HCT116 (cell line): ENCODE measurements around the gene ARRDC5. TPM values are rescaled to one million over a fixed set of nuclear protein-coding genes. Genes with fewer than 3 reads are reported as not detected.

Experiments
- ATAC-seq: fragments of 200-7000 bp; cut with Tn5 transposase; 2 replicates; pipeline ENCODE4 v1.9.1; 2020; ENCODE audit warnings: mild to moderate bottlenecking, moderate library complexity
- BruUV-seq: library from RNA; stranded (reverse); fragments of 400-500 nt; replicated peaks from 2 replicates; lab custom pipeline; 2021; lab: Mats Ljungman, UMichigan
- CTCF ChIA-PET: fragments of 300-600 bp; sonication (Branson Sonifier 250); formaldehyde crosslinking; loops from one replicate; lab custom pipeline; 2021; ENCODE audit warnings: antibody characterized with exemption; lab: Charles Lee
- POLR2A ChIA-PET: fragments of 300-600, 350-600 bp; sonication (Branson Sonifier 250); formaldehyde crosslinking; loops from one replicate; lab custom pipeline; 2021; ENCODE audit warnings: antibody characterized with exemption; lab: Charles Lee
- RAD21 ChIA-PET, 2 experiments: fragments of 300-600 bp; sonication (Branson Sonifier 250); formaldehyde crosslinking; loops; one replicate each; lab custom pipeline; 2023; ENCODE audit warnings: low total read pairs in 2 of 2; ENCODE audit not compliant: uncharacterized antibody in 2 of 2, unreplicated experiment in 2 of 2, low non-redundant PET in 1 of 2; lab: Charles Lee
- DNase-seq: peaks from one replicate; pipeline ENCODE4 v3.0.0-alpha.2; 2010; ENCODE audit warnings: low read depth, low spot score
- H2AFZ ChIP-seq: fragments of 200-600 bp; shearing (Covaris generic), sonication (generic); 2 replicates; pipeline ENCODE4 v1.6.1; 2017; ENCODE audit warnings: low read depth, mixed run types, mixed read lengths, antibody characterized with exemption, low read length; ENCODE audit not compliant: poor library complexity, severe bottlenecking
- H3K27ac ChIP-seq: 2 replicates; pipeline ENCODE4 v1.5.1; 2012; ENCODE audit warnings: low read depth, low read length
- H3K27me3 ChIP-seq: fragments of 200-600 bp; sonication (generic); 2 replicates; pipeline ENCODE4 v1.6.1; 2016; ENCODE audit warnings: mixed run types, low read length, mixed read lengths; ENCODE audit not compliant: insufficient read depth
- H3K36me3 ChIP-seq, 2 experiments: fragments of 200-500 bp in 1 of 2; fragments of 200-600 bp in 1 of 2; sonication (Bioruptor generic) in 1 of 2; sonication (generic) in 1 of 2; 2 replicates each; pipeline versions ENCODE4 v1.5.1 to v1.6.1; 2014 to 2016; ENCODE audit warnings: low read length in 2 of 2, inconsistent platforms in 1 of 2, mixed read lengths in 1 of 2, mixed run types in 1 of 2; ENCODE audit not compliant: insufficient read depth in 2 of 2, control insufficient read depth in 1 of 2
- H3K4me1 ChIP-seq, 2 experiments: fragments of 200-600 bp in 1 of 2; sonication (generic) in 1 of 2; 2 replicates each; pipeline versions ENCODE4 v1.5.1 to v1.6.1; 2012 to 2017; ENCODE audit warnings: low read length in 2 of 2, inconsistent platforms in 1 of 2, mild to moderate bottlenecking in 1 of 2, mixed read lengths in 1 of 2, mixed run types in 1 of 2, moderate library complexity in 1 of 2; ENCODE audit not compliant: insufficient read depth in 2 of 2, control insufficient read depth in 1 of 2
- H3K4me2 ChIP-seq: fragments of 200-600 bp; sonication (generic); 2 replicates; pipeline ENCODE4 v1.6.1; 2017; ENCODE audit warnings: mixed run types, low read length, mixed read lengths
- H3K4me3 ChIP-seq, 2 experiments: fragments of 200-600 bp in 1 of 2; sonication (generic) in 1 of 2; replicated peaks in 1 of 2; 2 replicates each; pipeline ENCODE4 v1.5.1; 2011 to 2016; ENCODE audit warnings: low read length in 2 of 2, control low read depth in 1 of 2, low read depth in 1 of 2, mild to moderate bottlenecking in 1 of 2, mixed read lengths in 1 of 2, mixed run types in 1 of 2
- H3K79me2 ChIP-seq: fragments of 200-600 bp; sonication (generic); 2 replicates; pipeline ENCODE4 v1.6.1; 2017; ENCODE audit warnings: mild to moderate bottlenecking, mixed run types, low read length, moderate library complexity, mixed read lengths; ENCODE audit not compliant: insufficient read depth
- H3K9ac ChIP-seq: fragments of 200-600 bp; sonication (generic); 2 replicates; pipeline ENCODE4 v1.6.1; 2016; ENCODE audit warnings: low read length, mixed read lengths
- H3K9me2 ChIP-seq: fragments of 200-600 bp; sonication (generic), shearing (Covaris generic); 2 replicates; pipeline ENCODE4 v1.6.1; 2017; ENCODE audit warnings: mixed run types, mild to moderate bottlenecking, moderate library complexity; ENCODE audit not compliant: insufficient read depth
- H3K9me3 ChIP-seq, 2 experiments: fragments of 200-500 bp in 1 of 2; fragments of 200-600 bp in 1 of 2; sonication (Bioruptor generic) in 1 of 2; sonication (generic) in 1 of 2; 2 replicates each; pipeline ENCODE4 v1.6.1; 2014 to 2017; ENCODE audit warnings: low read length in 2 of 2, mixed read lengths in 2 of 2, inconsistent platforms in 1 of 2, low read depth in 1 of 2, mild to moderate bottlenecking in 1 of 2, mixed run types in 1 of 2, moderate library complexity in 1 of 2; ENCODE audit not compliant: control insufficient read depth in 1 of 2, insufficient read depth in 1 of 2
- H4K20me1 ChIP-seq: fragments of 200-600 bp; sonication (generic), shearing (Covaris generic); 2 replicates; pipeline ENCODE4 v1.6.1; 2017; ENCODE audit warnings: mixed run types, mild to moderate bottlenecking, moderate library complexity; ENCODE audit not compliant: insufficient read depth
- CBX3 ChIP-seq: IDR thresholded peaks from 2 replicates; pipeline ENCODE4 v1.6.1; 2012; ENCODE audit warnings: low read depth
- EGR1 ChIP-seq: IDR thresholded peaks from 2 replicates; pipeline ENCODE4 v1.6.1; 2012; ENCODE audit warnings: low read depth
- ELF1 ChIP-seq: IDR thresholded peaks from 2 replicates; pipeline ENCODE4 v1.6.1; 2012; ENCODE audit warnings: low read depth, borderline replicate concordance
- FOSL1 ChIP-seq: IDR thresholded peaks from 2 replicates; pipeline ENCODE4 v1.6.1; 2012; ENCODE audit warnings: low read depth
- POLR2AphosphoS5 ChIP-seq: IDR thresholded peaks from 2 replicates; pipeline ENCODE4 v1.6.1; 2011; ENCODE audit warnings: mild to moderate bottlenecking, low read depth, low read length, moderate library complexity
- RAD21 ChIP-seq: IDR thresholded peaks from 2 replicates; pipeline ENCODE4 v1.6.1; 2012; ENCODE audit warnings: low read depth, mild to moderate bottlenecking
- SIN3A ChIP-seq: IDR thresholded peaks from 2 replicates; pipeline ENCODE4 v1.6.1; 2012; ENCODE audit warnings: low read depth
- SP1 ChIP-seq: IDR thresholded peaks from 2 replicates; pipeline ENCODE4 v1.6.1; 2012; ENCODE audit warnings: low read depth
- SRF ChIP-seq: IDR thresholded peaks from 2 replicates; pipeline ENCODE4 v1.6.1; 2012; ENCODE audit warnings: low read depth
- TCF7L2 ChIP-seq: IDR thresholded peaks from 2 replicates; pipeline ENCODE4 v1.7.0; 2011; ENCODE audit warnings: borderline replicate concordance, inconsistent platforms; ENCODE audit not compliant: insufficient read depth, insufficient read length; ENCODE audit errors: extremely low read depth
- intact Hi-C: fragments of 100-400 bp; cut with micrococcal nuclease; formaldehyde crosslinking; loops from 2 replicates; pipeline ENCODE4 v1.10.0; 2022
- total RNA-seq: library from RNA; stranded (reverse); gene quantifications from one replicate; pipeline ENCODE4 v1.2.1, GENCODE V29; 2021; ENCODE audit not compliant: unreplicated experiment
- TF ChIP-seq, protein P1 (sequence below), 3 experiments: fragments of 200-600 bp in 1 of 3; sonication (generic) in 1 of 3; IDR thresholded peaks in 2 of 3; conservative IDR thresholded peaks in 1 of 3; 2 replicates each; pipeline ENCODE4 v1.5.1; 2012 to 2017; ENCODE audit warnings: low read depth in 2 of 3, low read length in 2 of 3, antibody characterized with exemption in 1 of 3, borderline replicate concordance in 1 of 3, control low read depth in 1 of 3, mild to moderate bottlenecking in 1 of 3, mixed read lengths in 1 of 3, mixed run types in 1 of 3, moderate library complexity in 1 of 3; ENCODE audit not compliant: insufficient read depth in 1 of 3
- TF ChIP-seq, protein P2 (sequence below): IDR thresholded peaks from 2 replicates; pipeline ENCODE4 v1.6.1; 2012
- TF ChIP-seq, protein P3 (sequence below): IDR thresholded peaks from 2 replicates; pipeline ENCODE4 v1.6.1; 2012; ENCODE audit warnings: low read depth
- TF ChIP-seq, protein P4 (sequence below): IDR thresholded peaks from 2 replicates; pipeline ENCODE4 v1.6.1; 2012
- TF ChIP-seq, protein P5 (sequence below): IDR thresholded peaks from 2 replicates; pipeline ENCODE4 v1.6.1; 2011; ENCODE audit warnings: mild to moderate bottlenecking, low read length, moderate library complexity; ENCODE audit not compliant: insufficient replicate concordance; ENCODE audit errors: extremely low read depth

The ARRDC5 gene
- total RNA-seq, 1 experiment from 2014 or later: not detected

DNA sequence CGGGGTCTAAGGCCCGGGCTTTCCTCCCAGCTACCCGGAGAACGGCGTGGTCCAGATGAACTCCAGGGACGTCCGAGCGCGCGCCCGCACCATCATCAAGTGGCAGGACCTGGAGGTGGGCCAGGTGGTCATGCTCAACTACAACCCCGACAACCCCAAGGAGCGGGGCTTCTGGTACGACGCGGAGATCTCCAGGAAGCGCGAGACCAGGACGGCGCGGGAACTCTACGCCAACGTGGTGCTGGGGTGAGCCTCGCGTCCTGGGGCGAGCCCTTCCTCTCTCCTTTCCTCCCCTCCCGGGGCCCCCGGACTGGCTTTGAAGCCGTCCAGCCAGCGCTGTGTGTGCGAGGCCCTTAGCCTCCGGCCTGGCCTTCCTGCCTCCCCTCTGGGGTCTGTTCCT is 30.0 kb upstream of the ARRDC5 start:
- ChIA-PET CTCF (no interaction called here), POLR2A (no interaction called here), RAD21 (no interaction called here)
- Histone ChIP-seq H2AFZ (no peak overlapping the region), H3K27ac (no peak overlapping the region), H3K79me2 (peaks cover 85% of the 10 kb centered on the region), H3K9me2 (no peaks in the 10 kb centered on the region), H3K36me3 (peaks cover 23 to 49% of the 10 kb centered on the region in 2 experiments), H3K27me3 (no peaks in the 10 kb centered on the region), H4K20me1 (0 out of 2 replicates have a peak, but pooled peaks cover 4% of the 10 kb centered on the region), H3K9ac (no peak overlapping the region), H3K4me2 (no peak overlapping the region), H3K4me1 (peaks cover 0 to 6% of the 10 kb centered on the region in 2 experiments; a peak in 1 of 4 replicates), H3K4me3 (no peak overlapping the region), H3K9me3 (no peaks in the 10 kb centered on the region)
- no TSS peak for BruUV-seq
- no peak for DNase-seq
- intact Hi-C loops: no loop called here
- ATAC-seq: no peak
- TF ChIP-seq CBX3: no peak
- no peak for TF ChIP-seq POLR2AphosphoS5
- TF ChIP-seq, protein P1, sequence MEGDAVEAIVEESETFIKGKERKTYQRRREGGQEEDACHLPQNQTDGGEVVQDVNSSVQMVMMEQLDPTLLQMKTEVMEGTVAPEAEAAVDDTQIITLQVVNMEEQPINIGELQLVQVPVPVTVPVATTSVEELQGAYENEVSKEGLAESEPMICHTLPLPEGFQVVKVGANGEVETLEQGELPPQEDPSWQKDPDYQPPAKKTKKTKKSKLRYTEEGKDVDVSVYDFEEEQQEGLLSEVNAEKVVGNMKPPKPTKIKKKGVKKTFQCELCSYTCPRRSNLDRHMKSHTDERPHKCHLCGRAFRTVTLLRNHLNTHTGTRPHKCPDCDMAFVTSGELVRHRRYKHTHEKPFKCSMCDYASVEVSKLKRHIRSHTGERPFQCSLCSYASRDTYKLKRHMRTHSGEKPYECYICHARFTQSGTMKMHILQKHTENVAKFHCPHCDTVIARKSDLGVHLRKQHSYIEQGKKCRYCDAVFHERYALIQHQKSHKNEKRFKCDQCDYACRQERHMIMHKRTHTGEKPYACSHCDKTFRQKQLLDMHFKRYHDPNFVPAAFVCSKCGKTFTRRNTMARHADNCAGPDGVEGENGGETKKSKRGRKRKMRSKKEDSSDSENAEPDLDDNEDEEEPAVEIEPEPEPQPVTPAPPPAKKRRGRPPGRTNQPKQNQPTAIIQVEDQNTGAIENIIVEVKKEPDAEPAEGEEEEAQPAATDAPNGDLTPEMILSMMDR (IDR thresholded peaks at IDR 0.05 in 2 of 3, conservative IDR thresholded peaks at IDR 0.05 in 1 of 3; ENCODE audit: borderline replicate concordance in 1 of 3, insufficient read depth in 1 of 3, low read depth in 2 of 3, low read length in 2 of 3): no peak
- TF ChIP-seq EGR1: no peak
- no peak for TF ChIP-seq SIN3A
- no peak for TF ChIP-seq RAD21
- no peak for TF ChIP-seq ELF1
- TF ChIP-seq, protein P2, sequence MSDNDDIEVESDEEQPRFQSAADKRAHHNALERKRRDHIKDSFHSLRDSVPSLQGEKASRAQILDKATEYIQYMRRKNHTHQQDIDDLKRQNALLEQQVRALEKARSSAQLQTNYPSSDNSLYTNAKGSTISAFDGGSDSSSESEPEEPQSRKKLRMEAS: no peak
- TF ChIP-seq, protein P3, sequence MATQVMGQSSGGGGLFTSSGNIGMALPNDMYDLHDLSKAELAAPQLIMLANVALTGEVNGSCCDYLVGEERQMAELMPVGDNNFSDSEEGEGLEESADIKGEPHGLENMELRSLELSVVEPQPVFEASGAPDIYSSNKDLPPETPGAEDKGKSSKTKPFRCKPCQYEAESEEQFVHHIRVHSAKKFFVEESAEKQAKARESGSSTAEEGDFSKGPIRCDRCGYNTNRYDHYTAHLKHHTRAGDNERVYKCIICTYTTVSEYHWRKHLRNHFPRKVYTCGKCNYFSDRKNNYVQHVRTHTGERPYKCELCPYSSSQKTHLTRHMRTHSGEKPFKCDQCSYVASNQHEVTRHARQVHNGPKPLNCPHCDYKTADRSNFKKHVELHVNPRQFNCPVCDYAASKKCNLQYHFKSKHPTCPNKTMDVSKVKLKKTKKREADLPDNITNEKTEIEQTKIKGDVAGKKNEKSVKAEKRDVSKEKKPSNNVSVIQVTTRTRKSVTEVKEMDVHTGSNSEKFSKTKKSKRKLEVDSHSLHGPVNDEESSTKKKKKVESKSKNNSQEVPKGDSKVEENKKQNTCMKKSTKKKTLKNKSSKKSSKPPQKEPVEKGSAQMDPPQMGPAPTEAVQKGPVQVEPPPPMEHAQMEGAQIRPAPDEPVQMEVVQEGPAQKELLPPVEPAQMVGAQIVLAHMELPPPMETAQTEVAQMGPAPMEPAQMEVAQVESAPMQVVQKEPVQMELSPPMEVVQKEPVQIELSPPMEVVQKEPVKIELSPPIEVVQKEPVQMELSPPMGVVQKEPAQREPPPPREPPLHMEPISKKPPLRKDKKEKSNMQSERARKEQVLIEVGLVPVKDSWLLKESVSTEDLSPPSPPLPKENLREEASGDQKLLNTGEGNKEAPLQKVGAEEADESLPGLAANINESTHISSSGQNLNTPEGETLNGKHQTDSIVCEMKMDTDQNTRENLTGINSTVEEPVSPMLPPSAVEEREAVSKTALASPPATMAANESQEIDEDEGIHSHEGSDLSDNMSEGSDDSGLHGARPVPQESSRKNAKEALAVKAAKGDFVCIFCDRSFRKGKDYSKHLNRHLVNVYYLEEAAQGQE: no peak
- TF ChIP-seq, protein P4, sequence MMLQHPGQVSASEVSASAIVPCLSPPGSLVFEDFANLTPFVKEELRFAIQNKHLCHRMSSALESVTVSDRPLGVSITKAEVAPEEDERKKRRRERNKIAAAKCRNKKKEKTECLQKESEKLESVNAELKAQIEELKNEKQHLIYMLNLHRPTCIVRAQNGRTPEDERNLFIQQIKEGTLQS: no peak
- no peak for TF ChIP-seq SP1
- TF ChIP-seq FOSL1: no peak
- TF ChIP-seq TCF7L2: no peak
- no peak for TF ChIP-seq SRF
- TF ChIP-seq, protein P5, sequence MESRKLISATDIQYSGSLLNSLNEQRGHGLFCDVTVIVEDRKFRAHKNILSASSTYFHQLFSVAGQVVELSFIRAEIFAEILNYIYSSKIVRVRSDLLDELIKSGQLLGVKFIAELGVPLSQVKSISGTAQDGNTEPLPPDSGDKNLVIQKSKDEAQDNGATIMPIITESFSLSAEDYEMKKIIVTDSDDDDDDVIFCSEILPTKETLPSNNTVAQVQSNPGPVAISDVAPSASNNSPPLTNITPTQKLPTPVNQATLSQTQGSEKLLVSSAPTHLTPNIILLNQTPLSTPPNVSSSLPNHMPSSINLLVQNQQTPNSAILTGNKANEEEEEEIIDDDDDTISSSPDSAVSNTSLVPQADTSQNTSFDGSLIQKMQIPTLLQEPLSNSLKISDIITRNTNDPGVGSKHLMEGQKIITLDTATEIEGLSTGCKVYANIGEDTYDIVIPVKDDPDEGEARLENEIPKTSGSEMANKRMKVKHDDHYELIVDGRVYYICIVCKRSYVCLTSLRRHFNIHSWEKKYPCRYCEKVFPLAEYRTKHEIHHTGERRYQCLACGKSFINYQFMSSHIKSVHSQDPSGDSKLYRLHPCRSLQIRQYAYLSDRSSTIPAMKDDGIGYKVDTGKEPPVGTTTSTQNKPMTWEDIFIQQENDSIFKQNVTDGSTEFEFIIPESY: no peak
